ENCODE results near the gene PHLDA3.

Gene PHLDA3

GRCh38 chr1:201461645-201462441 is 7.1 kb downstream of the PHLDA3 start:
- DNase-seq (ENCODE audit: low spot score), result peak; percentile 90

- DNase-seq (ENCODE audit: low spot score), result peak; percentile 76
Measured at GRCh38 chr1:201460814-201461644, 8.0 kb downstream of the PHLDA3 start.

GRCh38 chr1:201459775-201460174 is 9.2 kb downstream of the PHLDA3 start:
- DNase-seq (ENCODE audit: low spot score), result no peak

GRCh38 chr1:201459052-201459451 is 9.9 kb downstream of the PHLDA3 start:
- no peak for DNase-seq (ENCODE audit: low spot score)

- DNase-seq (ENCODE audit: low spot score), result no peak
Measured at GRCh38 chr1:201457508-201457960, 11.5 kb downstream of the PHLDA3 start.

- DNase-seq (ENCODE audit: low spot score), result peak; percentile 86
Measured at GRCh38 chr1:201456499-201457309, 12.3 kb downstream of the PHLDA3 start.

- no peak for DNase-seq (ENCODE audit: low spot score)
Measured at GRCh38 chr1:201455098-201455497, 13.9 kb downstream of the PHLDA3 start.

GRCh38 chr1:201454608-201455007 is 14.4 kb downstream of the PHLDA3 start:
- DNase-seq (ENCODE audit: low spot score), result no peak

- no peak for DNase-seq (ENCODE audit: low spot score)
Measured at GRCh38 chr1:201452866-201453265, 16.1 kb downstream of the PHLDA3 start.

GRCh38 chr1:201450721-201451291 is 18.2 kb downstream of the PHLDA3 start:
- DNase-seq (ENCODE audit: low spot score), result peak; percentile 80

- no peak for DNase-seq (ENCODE audit: low spot score)
Measured at GRCh38 chr1:201448990-201449389, 20.0 kb downstream of the PHLDA3 start.

GRCh38 chr1:201447903-201448871 is 20.8 kb downstream of the PHLDA3 start:
- peak; percentile 73 for DNase-seq (ENCODE audit: low spot score)

GRCh38 chr1:201445310-201445709 is 23.7 kb downstream of the PHLDA3 start:
- DNase-seq (ENCODE audit: low spot score), result no peak

- no peak for DNase-seq (ENCODE audit: low spot score)
Measured at GRCh38 chr1:201444792-201445191, 24.2 kb downstream of the PHLDA3 start.

- no peak for DNase-seq (ENCODE audit: low spot score)
Measured at GRCh38 chr1:201443747-201444146, 25.2 kb downstream of the PHLDA3 start.

- DNase-seq (ENCODE audit: low spot score), result no peak
Measured at GRCh38 chr1:201436969-201437368, 32.0 kb downstream of the PHLDA3 start.

- DNase-seq (ENCODE audit: low spot score), result no peak
Measured at GRCh38 chr1:201436393-201436792, 32.6 kb downstream of the PHLDA3 start.

GRCh38 chr1:201434266-201434665 is 34.7 kb downstream of the PHLDA3 start:
- no peak for DNase-seq (ENCODE audit: low spot score)

- no peak for DNase-seq (ENCODE audit: low spot score)
Measured at GRCh38 chr1:201433609-201434008, 35.4 kb downstream of the PHLDA3 start.

GRCh38 chr1:201430776-201431175 is 38.2 kb downstream of the PHLDA3 start:
- DNase-seq (ENCODE audit: low spot score), result no peak

Measured in AG08396 (cell line).